ENCODE measurements around the gene MYDGF.
A peak's percentile ranks its signal among the peaks of the same experiment; 100 is the strongest.

MYDGF gene

DNA sequence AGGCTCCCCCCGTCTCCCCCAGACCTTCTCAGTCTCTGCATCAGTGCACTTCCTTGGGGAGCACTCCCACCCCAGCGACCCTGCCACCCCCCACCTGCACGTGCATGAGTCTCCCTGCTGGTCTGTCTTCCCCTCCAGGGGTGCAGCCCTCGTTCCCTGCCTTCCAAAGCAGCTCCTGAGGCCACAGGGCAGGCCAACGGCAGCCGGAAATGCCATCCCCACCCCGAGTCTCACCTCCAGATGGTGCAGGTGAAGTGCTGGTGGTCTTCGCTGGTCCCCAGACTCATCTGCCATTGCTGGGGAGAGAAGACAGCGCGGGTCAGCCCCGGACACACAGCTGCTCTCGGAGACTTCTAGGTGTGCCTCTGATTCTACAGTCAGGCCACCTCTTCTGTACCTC lies 5.5 kb downstream of the MYDGF start:
- peaks cover 27% of the 10 kb centered on the region for H3K4me1 Mint-ChIP-seq
- H3K4me3 Mint-ChIP-seq = no peak overlapping the region
- H3K27me3 Mint-ChIP-seq = no peaks in the 10 kb centered on the region
- no peak for ATAC-seq
- no peaks in the 10 kb centered on the region for H3K9me3 Mint-ChIP-seq
- no peak overlapping the region for H3K27ac Mint-ChIP-seq
- H3K36me3 Mint-ChIP-seq = peaks cover 49% of the 10 kb centered on the region

DNA sequence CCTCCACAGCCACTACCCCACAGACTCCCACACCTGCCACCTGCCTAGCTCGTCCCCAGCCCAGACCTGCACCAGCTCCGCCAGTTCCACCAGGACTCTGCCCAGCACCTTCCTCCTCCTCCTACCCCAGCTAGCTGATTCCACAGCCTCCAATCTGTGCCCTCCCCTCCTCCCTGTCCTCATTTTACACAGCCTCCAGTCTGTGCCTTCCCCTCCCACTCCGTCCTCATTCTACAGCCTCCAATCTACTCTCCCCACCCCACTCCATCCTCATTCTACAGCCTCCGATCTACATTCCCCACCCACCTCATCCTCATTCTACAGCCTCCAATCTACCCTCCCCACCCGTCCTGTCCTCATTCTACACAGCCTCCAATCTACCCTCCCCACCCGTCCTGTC lies 7.3 kb downstream of the MYDGF start:
- ATAC-seq = no peak
- H3K9me3 Mint-ChIP-seq = no peaks in the 10 kb centered on the region
- no peaks in the 10 kb centered on the region for H3K27me3 Mint-ChIP-seq
- H3K4me1 Mint-ChIP-seq = peaks cover 12% of the 10 kb centered on the region
- peaks cover 53% of the 10 kb centered on the region for H3K36me3 Mint-ChIP-seq
- no peak overlapping the region for H3K4me3 Mint-ChIP-seq
- H3K27ac Mint-ChIP-seq = peak overlapping the region; percentile 30

DNA sequence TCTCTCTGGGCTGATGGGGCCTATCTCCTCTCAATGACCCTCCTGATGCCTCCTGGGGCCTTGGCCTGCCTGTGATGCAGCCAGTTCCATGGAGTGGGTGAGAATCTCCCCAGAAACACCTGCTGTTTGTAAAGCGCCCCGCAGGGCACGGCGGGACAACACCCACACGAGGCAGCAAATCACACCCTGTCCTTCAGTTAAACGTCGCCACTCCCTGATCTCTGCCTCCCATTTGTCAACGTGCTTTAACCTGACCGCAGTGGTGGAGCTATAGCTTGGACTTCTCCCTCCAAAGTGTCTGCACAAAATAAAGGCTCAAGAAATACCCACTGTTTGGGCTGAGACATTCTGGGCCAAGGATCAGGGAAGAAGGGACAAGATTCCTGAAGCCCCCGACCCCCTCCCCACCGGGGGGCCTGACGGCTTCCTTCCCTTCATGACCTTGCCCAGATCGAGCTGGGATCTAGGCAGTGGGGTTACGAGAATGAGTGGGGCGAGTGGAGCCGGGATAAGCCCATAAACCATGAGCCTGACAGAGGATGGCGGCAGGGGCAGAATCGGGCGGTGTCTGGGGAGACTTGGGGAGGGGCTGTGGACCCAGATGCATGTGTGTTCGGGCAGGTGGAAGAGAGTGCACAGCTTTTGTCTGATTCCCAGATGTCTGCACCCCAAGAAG lies 8.0 kb downstream of the MYDGF start:
- no peaks in the 10 kb centered on the region for H3K27me3 Mint-ChIP-seq
- H3K4me1 Mint-ChIP-seq = peaks cover 12% of the 10 kb centered on the region
- no peak for ATAC-seq
- no peak overlapping the region for H3K4me3 Mint-ChIP-seq
- H3K36me3 Mint-ChIP-seq = peaks cover 54% of the 10 kb centered on the region
- H3K9me3 Mint-ChIP-seq = no peaks in the 10 kb centered on the region
- H3K27ac Mint-ChIP-seq = peak overlapping the region; percentile 30

DNA sequence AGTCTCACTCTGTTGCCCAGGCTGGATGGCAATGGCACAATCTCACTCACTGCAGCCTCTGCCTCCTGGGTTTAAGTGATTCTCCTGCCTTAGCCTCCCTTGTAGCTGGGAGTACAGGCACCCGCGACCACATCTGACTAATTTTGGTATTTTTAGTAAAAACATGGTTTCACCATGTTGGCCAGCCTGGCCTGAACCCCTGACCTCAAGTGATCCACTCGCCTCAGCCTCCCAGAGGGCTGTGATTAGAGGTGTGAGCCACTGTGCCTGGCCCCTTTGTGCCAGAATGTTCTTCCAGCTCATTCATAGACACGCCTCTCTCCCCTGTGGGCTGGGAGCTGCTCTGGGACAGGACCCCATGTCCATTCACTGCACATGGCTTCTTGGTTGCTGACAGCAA lies 9.1 kb downstream of the MYDGF start:
- no peak overlapping the region for H3K4me3 Mint-ChIP-seq
- ATAC-seq = no peak
- H3K27me3 Mint-ChIP-seq = no peaks in the 10 kb centered on the region
- no peaks in the 10 kb centered on the region for H3K9me3 Mint-ChIP-seq
- H3K36me3 Mint-ChIP-seq = peaks cover 54% of the 10 kb centered on the region
- peaks cover 12% of the 10 kb centered on the region for H3K4me1 Mint-ChIP-seq
- H3K27ac Mint-ChIP-seq = peak overlapping the region; percentile 40

DNA sequence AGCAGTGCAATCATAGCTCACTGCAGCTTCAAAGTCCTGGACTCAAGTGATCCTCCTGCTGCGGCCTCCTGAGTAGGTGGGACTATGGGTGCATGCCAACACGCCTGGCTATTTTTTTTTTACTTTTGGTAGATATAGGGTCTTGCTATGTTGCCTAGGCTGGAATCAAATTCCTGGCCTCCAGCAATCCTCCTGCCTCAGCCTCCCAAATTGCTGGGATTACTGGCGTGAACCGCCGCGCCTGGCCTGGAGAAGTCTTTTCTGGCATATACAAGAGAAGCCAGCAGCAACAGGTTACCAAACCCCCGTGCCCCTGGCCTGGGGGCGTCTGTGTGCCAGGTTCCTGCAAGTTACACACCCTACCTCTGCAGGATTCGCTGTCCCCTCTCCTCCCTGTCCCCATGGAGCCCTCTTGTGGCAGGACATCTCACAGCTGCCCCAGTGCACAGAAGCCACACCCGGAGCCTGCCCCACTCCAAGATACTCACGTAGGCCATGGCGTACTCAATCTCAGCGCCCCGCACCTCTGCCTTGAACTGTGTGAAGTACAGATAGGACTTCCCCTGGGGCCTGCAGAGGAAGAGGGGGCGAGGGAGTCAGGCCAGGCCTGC lies 9.9 kb downstream of the MYDGF start:
- Mint-ChIP-seq H3K27ac (peak overlapping the region; percentile 40), H3K36me3 (peaks cover 55% of the 10 kb centered on the region), H3K9me3 (no peaks in the 10 kb centered on the region), H3K4me3 (no peak overlapping the region), H3K27me3 (no peaks in the 10 kb centered on the region), H3K4me1 (peaks cover 12% of the 10 kb centered on the region)
- ATAC-seq = no peak

DNA sequence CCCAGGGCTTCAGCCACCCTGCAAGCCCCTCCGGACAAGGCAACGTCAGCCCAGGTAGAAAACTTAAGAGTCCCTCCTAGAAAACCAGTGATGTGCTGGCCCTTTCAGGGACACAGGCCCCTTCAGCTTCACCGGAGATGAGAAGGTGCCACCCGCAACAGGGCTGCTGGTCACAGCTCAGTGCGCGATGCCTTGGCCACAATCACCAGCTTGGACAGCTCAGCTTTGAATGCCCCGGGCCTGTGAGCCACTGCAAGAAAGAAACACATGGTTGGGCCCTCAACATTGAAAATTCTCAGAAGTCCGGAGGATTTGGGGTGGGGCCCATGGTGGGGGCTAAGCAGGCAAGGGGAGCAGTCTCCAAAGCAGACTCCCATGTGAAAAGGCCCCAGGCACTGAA lies 12.3 kb downstream of the MYDGF start:
- Mint-ChIP-seq H3K9me3 (no peaks in the 10 kb centered on the region), H3K27me3 (no peaks in the 10 kb centered on the region), H3K36me3 (peaks cover 53% of the 10 kb centered on the region), H3K4me1 (peaks cover 21% of the 10 kb centered on the region), H3K27ac (peak overlapping the region; percentile 42), H3K4me3 (no peak overlapping the region)
- no peak for ATAC-seq

DNA sequence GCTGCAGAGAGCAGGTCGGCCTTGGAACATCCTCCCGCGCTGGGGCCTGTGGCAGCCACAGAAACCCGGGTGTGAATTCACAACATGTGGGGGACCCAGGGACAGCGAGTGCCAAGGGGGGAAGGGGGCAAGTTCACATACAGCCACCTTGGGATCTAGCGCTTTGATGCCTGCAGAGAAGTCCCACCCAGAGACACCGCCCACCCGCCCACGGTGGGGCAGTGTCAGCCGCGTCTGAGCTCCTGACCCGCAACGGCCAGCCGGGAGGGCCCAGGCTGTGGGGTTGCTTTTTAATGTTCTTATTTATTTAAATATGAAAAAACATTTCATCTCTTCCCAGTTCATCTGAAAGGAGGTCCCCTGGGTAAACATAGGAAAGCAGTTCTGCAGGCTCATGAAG lies 12.9 kb downstream of the MYDGF start:
- H3K27me3 Mint-ChIP-seq = no peaks in the 10 kb centered on the region
- no peaks in the 10 kb centered on the region for H3K9me3 Mint-ChIP-seq
- H3K27ac Mint-ChIP-seq = no peak overlapping the region
- no peak for ATAC-seq
- H3K4me3 Mint-ChIP-seq = no peak overlapping the region
- H3K4me1 Mint-ChIP-seq = peaks cover 17% of the 10 kb centered on the region
- H3K36me3 Mint-ChIP-seq = peaks cover 48% of the 10 kb centered on the region

DNA sequence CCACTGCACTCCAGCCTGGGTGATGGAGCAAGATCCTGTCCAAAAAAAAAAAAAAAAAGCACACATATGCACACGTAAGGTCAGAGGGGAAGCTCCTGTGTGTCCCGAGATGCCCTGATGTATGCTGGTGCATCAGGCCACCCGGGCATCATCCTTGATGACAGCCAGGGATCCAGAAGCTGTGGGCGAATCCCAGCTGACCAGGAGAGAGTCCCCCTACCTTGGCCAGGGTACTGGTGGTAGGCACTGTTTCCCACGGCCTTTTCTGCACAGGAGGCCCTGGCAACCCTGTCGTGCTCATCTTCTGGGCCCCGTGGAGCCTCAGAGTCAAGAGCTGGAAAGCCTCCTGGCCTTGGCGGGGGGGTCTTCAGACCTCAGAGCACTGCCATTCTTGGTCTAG lies 14.0 kb downstream of the MYDGF start:
- ATAC-seq = no peak
- Mint-ChIP-seq H3K4me3 (no peak overlapping the region), H3K36me3 (peaks cover 38% of the 10 kb centered on the region), H3K27ac (no peak overlapping the region), H3K4me1 (peaks cover 13% of the 10 kb centered on the region), H3K27me3 (no peaks in the 10 kb centered on the region), H3K9me3 (no peaks in the 10 kb centered on the region)

DNA sequence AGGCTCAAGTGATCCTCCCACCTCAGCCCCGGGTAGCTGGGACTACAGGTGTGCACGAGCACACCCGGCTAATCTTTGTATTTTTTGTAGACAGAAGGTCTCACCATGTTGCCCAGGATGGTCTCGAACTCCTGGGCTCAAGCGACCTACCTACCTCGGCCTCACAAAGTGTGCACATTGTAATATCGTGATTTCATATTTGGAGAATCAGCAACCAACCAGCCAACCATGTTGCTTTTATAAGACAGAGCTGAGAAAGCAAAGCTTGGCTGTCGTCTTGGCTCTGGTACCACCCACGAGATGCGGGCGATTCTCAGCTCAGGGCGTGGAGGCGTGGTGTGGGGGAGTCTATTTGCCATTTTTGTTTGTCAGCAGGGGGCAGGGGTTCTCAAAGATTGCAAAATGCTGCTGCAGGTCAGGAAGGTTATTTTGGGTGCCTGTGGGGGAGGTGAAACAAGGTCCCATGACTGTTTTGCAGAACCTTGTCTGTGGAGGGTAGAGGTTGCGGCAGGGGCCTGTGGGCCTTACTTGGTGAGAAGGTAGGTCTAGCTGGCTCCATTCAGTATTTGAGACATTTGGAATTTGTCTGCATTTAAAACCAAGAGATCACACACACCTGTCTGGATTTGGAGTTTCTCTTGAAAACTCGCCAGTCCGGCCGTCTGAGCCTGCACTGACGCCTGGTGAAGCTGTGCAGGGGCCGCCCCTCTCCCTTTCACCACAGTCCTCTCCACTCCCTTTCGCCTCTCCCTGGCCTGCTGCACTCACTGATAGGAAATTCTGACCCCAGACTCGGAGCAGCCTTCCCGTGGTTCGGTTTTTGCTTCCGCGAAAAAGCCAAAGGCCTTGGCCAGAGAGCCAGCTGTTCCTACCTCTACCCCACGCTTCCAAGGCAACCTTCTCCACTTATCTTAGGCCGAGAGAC lies 15.4 kb downstream of the MYDGF start:
- H3K4me3 Mint-ChIP-seq = peak overlapping the region; percentile 8
- peak; percentile 35 for ATAC-seq
- peaks cover 17% of the 10 kb centered on the region for H3K4me1 Mint-ChIP-seq
- no peaks in the 10 kb centered on the region for H3K27me3 Mint-ChIP-seq
- H3K9me3 Mint-ChIP-seq = no peaks in the 10 kb centered on the region
- peaks cover 24% of the 10 kb centered on the region for H3K36me3 Mint-ChIP-seq
- peak overlapping the region; percentile 50 for H3K27ac Mint-ChIP-seq

DNA sequence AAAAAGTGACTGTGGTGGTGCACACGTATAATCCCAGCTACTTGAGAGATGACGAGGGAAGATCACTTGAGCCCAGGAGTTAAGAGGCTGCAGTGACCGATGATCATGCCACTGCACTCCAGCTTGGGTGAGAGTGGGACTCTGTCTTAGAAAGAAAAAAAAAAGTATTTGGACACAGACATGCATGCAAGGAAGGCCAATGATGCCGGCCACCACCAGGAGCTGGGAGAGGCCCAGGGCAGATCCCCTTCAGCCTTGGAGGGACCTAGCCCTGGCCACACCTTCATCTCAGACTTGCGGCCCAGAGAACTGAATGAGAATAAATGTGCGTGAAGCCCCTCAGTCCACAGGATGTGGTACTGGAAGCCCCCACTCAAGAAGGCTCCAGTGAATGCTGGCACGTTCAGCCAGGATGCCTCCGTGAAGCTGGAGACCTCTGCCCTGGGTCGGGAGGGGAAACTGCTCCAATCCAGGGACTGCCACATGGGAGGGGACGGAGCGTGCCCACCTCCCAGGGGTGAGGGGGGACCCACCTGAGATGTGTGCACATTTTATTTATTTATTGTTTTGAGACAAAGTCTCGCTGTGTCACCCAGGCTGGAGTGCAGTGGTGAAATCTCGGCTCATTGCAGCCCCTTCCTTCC lies 16.2 kb downstream of the MYDGF start:
- H3K4me1 Mint-ChIP-seq = peaks cover 24% of the 10 kb centered on the region
- no peak overlapping the region for H3K4me3 Mint-ChIP-seq
- no peak for ATAC-seq
- H3K27me3 Mint-ChIP-seq = no peaks in the 10 kb centered on the region
- H3K9me3 Mint-ChIP-seq = no peaks in the 10 kb centered on the region
- H3K27ac Mint-ChIP-seq = peak overlapping the region; percentile 50
- peaks cover 19% of the 10 kb centered on the region for H3K36me3 Mint-ChIP-seq

DNA sequence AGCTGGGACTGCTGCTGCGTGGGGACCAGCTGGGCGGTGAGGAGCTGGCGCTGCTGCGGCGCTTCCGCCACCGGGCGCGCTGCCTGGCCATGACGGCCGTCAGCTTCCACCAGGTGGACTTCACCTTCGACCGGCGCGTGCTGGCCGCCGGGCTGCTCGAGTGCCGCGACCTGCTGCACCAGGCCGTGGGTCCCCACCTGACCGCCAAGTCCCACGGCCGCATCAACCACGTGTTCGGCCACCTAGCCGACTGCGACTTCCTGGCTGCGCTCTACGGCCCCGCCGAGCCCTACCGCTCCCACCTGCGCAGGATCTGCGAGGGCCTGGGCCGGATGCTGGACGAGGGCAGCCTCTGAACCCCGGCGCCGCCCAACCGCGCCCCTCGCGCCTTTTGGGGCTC lies 18.1 kb downstream of the MYDGF start:
- Mint-ChIP-seq H3K27ac (no peak overlapping the region), H3K9me3 (no peaks in the 10 kb centered on the region), H3K4me3 (no peak overlapping the region), H3K27me3 (no peaks in the 10 kb centered on the region), H3K4me1 (peaks cover 37% of the 10 kb centered on the region), H3K36me3 (peaks cover 13% of the 10 kb centered on the region)
- ATAC-seq = no peak

DNA sequence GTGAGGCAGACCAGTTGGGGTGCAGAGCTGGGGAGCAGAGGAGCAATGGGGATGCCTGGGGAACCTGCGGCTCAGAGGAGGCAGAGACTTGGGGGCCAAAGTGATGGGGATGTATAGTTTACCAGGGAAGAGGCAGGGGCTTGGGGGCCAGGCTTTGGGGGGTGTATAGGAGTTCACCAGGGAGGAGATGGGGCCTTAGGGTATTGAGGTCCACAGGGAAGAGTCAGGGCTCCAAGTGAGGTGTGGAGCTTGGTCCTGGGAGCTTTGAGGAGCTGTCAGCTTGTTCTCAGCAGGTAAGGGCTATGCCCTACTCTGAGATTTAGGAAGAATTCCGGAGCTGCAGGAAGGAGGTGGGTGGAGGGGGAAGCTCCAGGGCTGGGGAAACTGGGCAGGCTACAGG lies 20.0 kb downstream of the MYDGF start:
- H3K9me3 Mint-ChIP-seq = no peaks in the 10 kb centered on the region
- peaks cover 49% of the 10 kb centered on the region for H3K4me1 Mint-ChIP-seq
- peak overlapping the region; percentile 84 for H3K27ac Mint-ChIP-seq
- H3K4me3 Mint-ChIP-seq = no peak overlapping the region
- no peak for ATAC-seq
- no peaks in the 10 kb centered on the region for H3K27me3 Mint-ChIP-seq
- peaks cover 26% of the 10 kb centered on the region for H3K36me3 Mint-ChIP-seq

DNA sequence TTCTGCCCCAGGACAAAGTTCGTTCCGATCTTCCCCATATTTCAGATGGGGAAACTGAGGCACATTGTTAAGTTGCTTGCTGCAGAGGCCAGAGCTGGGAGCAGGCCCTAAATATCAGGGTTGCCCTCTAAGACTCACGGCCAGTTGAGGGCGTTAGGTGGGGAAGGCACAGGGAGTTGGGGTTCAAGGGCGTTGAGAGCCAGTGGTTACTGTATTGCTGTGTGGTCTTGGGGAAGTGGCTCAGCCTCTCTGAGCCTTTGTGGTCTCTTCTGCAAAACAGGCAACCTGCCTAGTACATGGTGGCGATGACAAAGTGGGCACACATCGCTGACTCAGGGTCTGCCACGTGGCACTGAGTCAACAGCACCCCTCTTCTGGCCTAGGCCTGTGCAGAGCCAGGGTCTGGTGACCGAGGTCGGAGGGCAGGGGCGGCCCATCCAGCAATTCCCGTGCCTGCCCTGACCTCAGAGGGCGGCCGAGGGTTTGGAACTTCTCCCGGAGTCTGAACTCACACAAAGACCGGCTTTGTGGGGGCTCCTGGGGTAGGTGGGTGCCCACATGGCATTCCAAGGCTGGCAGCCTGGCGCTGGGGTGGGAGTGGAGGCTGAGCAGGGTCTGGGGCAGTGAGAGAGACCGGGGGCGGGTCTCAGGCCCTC lies 20.6 kb downstream of the MYDGF start:
- no peak for ATAC-seq
- peak overlapping the region; percentile 84 for H3K27ac Mint-ChIP-seq
- no peaks in the 10 kb centered on the region for H3K27me3 Mint-ChIP-seq
- no peaks in the 10 kb centered on the region for H3K9me3 Mint-ChIP-seq
- H3K4me3 Mint-ChIP-seq = no peak overlapping the region
- peaks cover 24% of the 10 kb centered on the region for H3K36me3 Mint-ChIP-seq
- peaks cover 42% of the 10 kb centered on the region for H3K4me1 Mint-ChIP-seq

DNA sequence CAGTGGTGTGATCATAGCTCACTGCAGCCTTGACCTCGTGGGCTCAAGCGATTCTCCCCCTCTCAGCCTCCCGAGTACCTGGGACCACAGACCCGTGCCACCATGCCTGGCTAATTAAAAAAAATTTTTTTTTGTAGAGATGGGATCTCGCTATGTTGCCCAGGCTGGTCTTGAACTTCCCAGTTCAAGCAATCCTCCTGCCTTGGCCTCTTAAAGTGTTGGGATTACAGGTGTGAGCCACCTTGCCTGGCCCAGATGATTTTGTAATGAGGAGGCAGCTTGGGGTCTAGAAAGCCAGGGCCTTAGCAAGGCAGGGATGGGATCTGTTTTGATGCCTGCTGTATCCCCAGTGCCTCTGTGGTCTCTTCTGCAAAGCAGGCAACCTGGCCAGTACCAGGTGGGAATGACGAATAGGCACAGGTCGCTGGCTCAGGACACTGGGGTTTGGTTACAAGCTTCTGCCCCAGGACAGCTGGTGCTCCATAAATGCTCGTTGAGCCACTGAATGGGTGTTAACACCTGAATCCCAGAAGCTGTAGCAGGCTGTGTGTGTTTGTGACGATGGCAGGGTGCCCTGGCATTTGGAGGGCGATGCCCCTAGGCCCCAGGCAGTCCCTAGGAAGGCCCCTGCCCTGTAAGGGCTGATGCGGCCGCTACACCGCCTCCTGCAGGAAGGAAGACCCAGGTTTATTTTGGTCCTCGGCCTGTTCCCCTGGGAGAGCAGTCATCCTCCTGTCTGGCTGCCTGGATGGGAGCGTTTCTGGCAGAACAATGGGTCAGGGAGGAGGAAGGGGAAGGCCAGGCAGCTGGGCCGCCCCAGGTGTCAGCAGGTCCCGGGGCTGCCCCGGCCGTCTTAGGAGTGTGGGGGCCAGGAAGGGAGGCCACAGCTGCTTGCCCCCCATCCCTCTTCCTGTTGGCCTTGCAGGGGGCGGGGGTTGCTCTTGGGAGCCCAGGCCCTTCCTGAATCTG lies 22.2 kb downstream of the MYDGF start:
- peaks cover 45% of the 10 kb centered on the region for H3K4me1 Mint-ChIP-seq
- no peaks in the 10 kb centered on the region for H3K9me3 Mint-ChIP-seq
- H3K27ac Mint-ChIP-seq = peak overlapping the region; percentile 84
- H3K27me3 Mint-ChIP-seq = no peaks in the 10 kb centered on the region
- peaks cover 21% of the 10 kb centered on the region for H3K36me3 Mint-ChIP-seq
- H3K4me3 Mint-ChIP-seq = peak overlapping the region; percentile 31
- ATAC-seq = peak; percentile 40
